ENCODE data around the gene CX3CR1. TPM values are rescaled to one million over a fixed set of nuclear protein-coding genes. Genes with fewer than 3 reads are reported as not detected.
A peak's percentile ranks its signal among the peaks of the same experiment; 100 is the strongest.

The CX3CR1 gene
- total and polyA plus RNA-seq, 10 of the 15 experiments (the other 5 are each of a cell fraction or from before 2014, with no cell fraction given): 0.05 to 0.53 (median 0.15) TPM

- TF ChIP-seq CEBPZ (IDR thresholded peaks at IDR 0.05; ENCODE audit: low read depth, low read length) (no peak), GATAD2B (conservative IDR thresholded peaks at IDR 0.05; ENCODE audit: low read depth) (no peak), KAT2A (conservative IDR thresholded peaks at IDR 0.05; ENCODE audit: control insufficient read depth, low read depth, low read length) (no peak), IKZF1 (conservative IDR thresholded peaks at IDR 0.05) (0 out of 2 replicates have a peak, but pooled peaks have one; percentile 43), RUNX3 (IDR thresholded peaks at IDR 0.05; ENCODE audit: low read length) (peak; percentile 59), MEF2A (IDR thresholded peaks at IDR 0.05; ENCODE audit: insufficient read depth, low read depth, low read length) (peak; percentile 86; the same call in 1 of the 2 replicates), MTA3 (IDR thresholded peaks at IDR 0.05; ENCODE audit: borderline replicate concordance, low read length) (no peak), REST (IDR thresholded peaks at IDR 0.05; ENCODE audit: low read depth, low read length) (no peak)
Measured at GRCh38 chr3:39260957-39261356, 18.9 kb downstream of the CX3CR1 start (continued).
